GM18519 (cell line): Measurements from ENCODE around the gene PFKFB3.
"Not testable (repeated sequence)": the region's sequence is repeated elsewhere in the genome, so short reads cannot be mapped to it uniquely, and the experiment has no call there.

Source experiments
- ATAC-seq: cut with Tn5 transposase; IDR thresholded peaks from one replicate; pipeline ENCODE4 v1.9.1; 2021; ENCODE audit warnings: mild to moderate bottlenecking, moderate library complexity; ENCODE audit not compliant: unreplicated experiment, low FRiP score

Gene PFKFB3

DNA sequence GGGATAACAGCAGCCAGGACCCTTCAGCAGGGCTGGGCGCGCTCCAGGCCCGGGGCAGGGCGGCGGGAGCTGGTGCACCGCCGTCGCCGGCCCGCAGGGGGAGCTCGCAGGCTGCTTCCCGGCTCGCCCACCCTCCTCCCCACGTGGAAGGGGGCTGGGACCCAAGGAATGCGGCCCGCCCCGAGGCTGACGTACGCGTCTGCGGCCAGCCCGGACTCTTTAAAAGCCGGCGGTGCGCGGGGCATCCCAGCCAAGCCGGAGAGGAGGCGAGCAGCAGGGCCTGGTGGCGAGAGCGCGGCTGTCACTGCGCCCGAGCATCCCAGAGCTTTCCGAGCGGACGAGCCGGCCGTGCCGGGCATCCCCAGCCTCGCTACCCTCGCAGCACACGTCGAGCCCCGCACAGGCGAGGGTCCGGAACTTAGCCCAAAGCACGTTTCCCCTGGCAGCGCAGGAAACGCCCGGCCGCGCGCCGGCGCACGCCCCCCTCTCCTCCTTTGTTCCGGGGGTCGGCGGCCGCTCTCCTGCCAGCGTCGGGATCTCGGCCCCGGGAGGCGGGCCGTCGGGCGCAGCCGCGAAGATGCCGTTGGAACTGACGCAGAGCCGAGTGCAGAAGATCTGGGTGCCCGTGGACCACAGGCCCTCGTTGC is at the start of gene PFKFB3:
Gene PFKFB3, plus strand, starts transcription at position 249 of the 647 bp plus-strand sequence. Its CDS starts 329 bp downstream, at position 578.
- peak; percentile 58 for ATAC-seq

DNA sequence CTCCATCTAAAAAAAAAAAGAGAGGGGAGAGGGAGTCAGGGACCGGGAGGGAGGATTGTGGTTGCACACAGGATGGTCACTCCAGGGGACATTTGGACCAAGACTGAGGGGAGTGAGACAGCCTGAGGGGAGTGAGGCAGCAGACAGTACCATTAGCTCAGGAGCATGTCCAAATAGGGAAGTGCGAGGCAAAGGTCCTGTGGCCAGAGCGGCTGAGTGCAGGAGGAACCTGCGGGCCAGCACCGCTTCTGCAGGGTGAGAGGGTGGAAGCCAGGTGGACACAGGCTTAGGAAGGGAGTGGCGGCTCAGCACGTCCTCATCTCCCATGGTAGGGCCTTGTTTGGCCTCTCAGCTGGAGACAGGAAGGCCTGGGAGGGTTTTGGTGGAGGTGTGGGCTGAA is 48.9 kb upstream of the PFKFB3 start:
- no peak for ATAC-seq

DNA sequence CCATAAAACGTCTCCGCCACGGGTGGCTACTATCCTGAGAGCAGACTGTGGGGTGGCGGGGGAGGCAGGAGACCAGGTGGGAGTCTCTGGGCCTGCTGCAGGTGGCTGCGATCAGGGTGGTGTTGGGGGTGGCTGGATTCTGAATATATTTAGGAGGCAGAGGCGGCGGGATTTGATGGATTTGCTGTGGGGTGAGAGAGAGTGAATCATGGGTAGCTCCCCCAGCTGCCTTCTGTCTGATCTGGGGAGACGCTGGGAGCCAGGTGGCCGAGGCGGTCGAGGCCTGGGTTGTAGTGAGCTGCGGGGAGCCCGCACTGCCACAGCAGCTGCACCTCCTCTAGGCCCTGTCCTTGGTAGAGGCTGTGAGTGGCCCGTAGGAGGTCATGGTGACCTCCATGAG is 48.2 kb upstream of the PFKFB3 start:
- ATAC-seq: no peak

DNA sequence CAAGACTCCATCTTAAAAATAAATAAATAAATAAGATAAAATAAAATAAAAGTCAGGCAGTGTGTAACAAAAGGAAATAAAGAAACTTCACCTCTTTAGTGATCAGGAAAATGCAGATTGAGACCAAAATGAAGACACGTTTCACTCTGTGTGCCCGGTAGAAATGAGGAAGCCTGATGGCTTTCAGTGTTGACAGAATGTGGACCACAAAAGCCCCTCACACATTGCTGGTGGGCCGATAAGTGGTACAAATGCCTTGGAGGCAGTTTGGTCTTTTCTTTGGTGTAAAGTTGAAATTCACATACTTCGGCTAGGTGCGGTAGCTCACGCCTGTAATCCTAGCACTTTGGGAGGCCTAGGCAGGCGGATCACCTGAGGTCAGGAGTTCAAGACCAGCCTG is 44.5 kb upstream of the PFKFB3 start:
- no peak for ATAC-seq

DNA sequence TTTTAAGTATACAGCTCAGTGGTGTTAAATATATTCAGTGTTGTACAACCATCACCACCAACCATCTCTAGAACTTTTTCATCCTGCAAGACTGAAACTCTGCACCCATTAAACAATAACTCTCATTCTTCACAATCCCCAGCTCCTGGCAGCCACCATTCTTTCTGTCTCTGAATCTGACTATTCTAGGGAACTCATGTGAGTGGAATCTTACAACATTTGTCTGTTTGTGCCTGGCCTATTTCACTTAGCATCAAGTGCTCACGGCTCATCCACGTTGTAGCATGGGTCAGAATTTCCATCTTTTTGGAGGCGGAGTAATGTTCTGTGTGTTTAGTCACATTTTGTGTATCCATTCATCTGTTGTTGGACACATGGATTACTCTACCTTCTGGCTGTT is 40.8 kb upstream of the PFKFB3 start:
- ATAC-seq: no peak

DNA sequence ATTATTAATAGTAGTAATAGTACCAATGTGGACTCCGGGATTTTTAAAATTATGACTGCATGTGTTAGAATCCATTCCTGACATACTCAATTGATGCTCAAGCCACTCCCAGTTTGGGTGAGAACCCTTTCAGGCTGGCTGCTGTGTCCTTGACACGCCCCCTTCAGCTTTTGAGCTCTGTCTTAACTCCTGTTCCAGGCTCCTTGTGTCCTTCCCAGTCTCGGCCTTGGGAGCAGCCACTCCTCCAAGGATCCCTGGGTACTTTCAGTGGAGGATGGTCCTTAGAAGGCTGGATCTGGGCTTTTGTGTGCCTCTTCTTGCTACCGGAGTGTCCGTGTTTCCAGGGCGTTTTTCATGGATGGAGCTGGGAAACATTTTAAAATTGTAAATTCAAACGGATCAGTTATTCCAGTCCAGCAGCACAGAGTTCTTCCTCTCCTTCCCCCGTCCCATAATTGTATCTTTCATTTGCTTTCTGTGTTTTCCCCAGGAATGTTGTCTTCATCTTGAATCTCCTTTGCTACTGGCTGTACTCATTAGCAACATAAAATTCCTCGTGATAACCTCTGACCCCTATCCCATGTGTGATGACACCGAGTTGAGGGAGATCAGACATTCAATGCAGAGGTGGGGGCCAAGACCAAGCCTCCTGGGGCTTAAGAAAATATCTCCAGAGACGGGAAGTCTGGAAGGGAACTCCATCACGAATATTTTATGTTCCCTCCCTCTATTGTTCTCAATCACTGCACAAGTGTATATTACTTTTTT is 40.0 kb upstream of the PFKFB3 start:
- ATAC-seq: no peak

DNA sequence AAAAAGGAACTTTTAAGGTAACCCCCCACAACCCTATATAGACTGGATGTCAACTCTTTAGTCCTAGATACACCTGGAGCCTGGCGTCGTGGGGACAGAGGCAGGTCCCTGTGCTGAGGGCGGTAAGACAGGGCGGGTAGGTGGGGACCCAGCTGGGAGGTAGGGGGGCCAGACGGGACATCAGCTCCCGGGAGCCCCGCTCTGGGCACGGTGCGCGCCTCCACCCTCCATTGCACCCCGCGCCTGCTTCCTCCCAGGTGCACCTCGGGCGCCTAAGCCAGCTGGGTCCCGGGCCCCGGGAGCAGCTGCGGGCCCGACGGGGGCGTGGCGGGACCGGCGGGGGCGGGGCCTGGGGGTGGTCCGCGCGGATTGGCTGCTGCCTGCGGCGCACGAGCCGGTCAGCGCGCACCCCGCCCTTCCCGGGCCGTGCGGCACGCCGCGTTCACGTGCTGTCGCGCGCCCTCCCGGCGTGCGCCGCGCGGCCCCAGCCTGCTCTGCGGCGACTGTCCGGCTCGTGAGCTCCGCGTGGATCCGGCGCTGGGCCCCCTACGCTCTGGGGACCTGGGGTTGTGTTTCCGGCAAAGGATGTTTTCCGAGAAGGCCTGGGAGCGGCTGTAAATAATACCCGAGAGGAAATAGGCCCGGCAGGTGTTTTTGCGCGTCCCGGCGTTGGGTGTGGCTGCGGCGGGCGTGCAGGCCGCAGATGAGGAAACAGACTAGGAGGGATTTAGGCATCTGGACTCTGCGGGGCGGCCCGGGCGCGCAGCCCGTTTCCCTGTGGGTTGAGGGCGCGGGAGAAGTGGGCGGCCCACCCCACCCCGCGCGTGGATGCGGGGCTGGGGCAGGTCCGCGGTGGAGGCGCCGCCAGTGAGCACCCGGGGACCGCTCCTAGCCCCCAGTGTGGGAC is 39.1 kb upstream of the PFKFB3 start:
- ATAC-seq: peak; percentile 87

DNA sequence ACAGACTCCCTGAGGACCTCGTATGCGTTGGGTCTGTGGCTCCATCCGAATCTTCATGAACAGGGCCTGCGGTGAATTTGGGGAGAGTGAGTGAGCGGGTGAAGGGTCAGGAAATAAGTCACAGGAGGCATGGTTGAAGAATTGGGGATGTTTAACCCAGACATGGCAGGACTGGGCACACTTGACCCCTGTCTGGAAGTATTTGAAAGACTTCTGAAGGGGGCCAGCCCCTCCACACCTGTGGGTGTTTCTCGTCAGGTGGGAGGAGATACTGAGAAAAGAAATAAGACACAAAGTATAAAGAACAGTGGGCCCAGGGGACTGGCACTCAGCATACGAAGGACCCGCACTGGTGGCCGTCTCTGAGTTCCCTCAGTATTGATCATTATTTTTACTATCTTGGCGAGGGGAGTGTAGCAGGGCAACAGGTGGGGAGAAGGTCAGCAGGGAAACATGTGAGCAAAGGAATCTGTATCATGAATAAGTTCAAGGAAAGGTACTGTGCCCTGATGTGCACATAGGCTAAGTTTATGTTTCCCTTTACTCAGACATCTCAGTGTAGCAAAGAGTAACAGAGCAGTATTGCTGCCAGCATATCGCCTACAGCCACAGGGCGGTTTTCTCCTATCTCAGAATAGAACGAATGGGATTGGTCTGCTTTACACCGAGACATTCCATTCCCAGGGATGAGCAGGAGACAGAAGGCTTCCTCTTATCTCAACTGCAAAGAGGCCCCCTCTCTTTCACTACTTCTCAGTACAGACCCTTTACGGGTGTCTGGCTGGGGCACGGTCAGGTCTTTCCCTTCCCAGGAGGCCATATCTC is 38.2 kb upstream of the PFKFB3 start:
- ATAC-seq: no peak

DNA sequence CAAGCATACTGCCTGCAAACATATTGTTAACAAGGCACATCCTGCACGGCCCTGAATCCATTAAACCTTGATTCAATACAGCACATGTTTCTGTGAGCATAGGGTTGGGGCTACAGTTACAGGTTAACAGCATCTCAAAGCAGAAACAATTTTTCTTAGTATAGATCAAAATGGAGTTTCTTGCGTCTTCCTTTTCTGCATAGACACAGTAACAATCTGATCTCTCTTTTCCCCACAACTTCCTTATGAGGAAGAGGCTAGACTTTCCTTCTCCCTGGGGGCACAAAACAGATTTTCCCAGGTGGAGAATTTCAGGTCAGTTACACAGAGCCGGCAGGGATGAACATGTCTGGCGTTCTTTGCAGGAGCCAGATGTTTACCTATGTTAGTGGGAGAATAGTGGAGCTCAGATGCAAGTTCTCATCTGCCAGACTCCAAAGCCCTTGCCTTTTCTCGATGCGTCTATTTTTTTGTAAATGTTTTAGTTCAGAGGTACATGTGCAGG is 37.5 kb upstream of the PFKFB3 start:
- no peak for ATAC-seq

DNA sequence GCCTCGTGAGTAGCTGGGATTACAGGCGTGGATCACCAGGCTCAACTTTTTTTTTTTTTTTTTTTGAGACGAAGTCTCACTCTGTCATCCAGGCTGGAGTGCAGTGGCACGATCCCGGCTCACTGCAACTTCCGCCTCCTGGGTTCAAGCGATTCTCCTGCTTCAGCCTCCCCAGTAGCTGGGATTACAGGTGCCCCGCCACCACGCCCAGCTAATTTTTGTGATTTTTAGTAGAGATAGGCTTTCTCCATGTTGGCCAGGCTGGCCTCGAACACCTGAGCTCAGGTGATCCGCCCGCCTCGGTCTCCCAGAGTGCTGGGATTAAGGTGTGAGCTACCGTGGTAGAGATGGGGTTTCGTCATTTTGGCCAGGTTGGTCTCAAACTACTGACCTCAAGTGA is 36.8 kb upstream of the PFKFB3 start:
- not testable (repeated sequence) for ATAC-seq

DNA sequence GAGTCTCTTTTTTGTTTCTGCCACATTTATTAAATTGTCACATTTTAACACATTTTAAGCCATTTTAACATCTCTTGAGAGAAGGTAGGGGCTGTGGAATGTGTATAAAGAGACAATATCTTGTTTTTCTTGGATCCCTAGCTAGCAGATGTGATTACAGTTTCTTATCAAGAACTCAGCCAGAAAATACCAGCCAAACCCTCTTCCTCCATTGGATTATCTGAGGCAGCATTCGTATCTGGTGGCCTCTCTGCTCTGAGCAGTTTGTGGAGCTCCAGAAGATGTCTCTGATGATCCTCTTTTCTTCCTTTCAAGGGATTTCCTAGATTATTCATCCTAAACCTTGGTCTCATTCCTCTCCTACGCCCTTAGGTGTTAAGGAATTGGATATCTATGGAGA is 35.3 kb upstream of the PFKFB3 start:
- ATAC-seq: no peak

DNA sequence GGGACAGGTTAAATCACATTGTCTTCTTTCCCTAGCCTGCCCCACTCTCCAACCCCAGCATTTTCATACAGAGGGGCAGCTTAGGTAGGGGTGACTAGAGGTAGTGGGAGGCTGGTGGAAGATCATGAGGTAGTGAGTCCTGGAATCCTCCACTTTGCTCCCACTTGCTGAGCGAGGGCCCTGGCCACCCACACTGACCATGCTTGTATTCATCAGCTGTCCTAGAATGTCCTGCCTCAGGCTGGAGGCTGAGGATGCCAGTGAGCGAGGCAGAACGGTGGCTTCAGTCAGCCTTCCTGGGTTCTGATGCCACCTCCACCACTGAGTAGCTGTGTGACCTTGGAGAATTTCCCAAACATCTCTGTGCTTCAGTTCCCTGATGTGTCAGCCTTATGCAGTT is 34.6 kb upstream of the PFKFB3 start:
- ATAC-seq: no peak

DNA sequence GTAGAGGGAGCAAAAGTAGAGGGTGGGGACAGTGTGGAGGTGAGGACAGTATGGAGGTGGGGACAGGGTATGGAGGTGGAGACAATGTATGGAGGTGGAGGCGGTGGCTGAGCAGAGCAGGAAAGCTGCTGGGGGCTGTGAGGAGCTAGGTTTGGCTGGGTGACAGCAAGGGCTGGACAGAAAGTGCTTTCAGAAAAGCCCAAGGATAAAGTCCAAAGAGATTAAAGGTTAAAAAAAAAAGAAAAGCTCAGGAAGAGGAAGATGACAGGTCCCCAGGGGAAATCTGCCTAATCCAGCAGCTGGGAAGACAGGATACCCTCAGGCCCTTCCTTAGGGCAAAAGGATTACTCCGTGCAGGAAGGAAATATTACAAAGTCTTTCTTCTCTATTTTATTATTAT is 32.1 kb upstream of the PFKFB3 start:
- no peak for ATAC-seq

DNA sequence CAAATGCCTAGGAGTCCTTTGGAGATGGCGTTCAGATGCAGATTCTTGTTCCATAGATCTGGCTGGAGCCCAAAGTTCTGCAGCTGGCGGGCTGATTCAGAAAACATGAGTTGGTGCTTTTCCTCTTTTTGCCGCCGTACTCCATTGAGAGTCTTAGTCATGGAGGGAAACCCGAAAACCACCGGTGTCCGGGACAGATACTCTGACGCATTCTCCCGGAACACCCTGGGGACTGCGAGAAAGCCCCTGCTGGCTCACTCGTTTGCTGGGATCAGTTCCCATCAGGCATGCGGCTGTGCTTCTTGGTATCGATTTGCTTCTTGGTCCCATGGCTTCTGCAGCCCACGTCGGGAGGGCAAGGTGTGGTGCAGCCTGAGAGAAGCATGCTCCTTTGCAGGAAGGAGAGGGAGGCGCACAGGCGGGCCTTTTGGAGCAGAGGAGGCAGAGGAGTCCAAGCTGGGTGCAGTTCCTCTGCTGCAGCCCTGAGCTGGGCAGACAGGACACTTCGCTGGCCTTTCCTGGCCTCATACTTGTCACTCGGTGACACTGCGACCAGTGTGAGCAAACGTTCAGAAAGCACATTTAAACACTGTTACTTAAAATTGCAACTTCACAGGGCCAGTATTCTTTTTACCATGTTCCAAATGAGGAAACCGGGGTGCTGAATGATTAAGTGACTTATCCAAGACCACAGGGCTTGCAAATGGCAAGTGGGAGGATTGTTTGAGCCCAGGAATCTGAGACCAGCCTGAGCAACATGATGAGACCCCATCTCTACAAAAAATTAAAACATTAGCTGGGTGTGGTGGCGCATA is 30.6 kb upstream of the PFKFB3 start:
- ATAC-seq: no peak

DNA sequence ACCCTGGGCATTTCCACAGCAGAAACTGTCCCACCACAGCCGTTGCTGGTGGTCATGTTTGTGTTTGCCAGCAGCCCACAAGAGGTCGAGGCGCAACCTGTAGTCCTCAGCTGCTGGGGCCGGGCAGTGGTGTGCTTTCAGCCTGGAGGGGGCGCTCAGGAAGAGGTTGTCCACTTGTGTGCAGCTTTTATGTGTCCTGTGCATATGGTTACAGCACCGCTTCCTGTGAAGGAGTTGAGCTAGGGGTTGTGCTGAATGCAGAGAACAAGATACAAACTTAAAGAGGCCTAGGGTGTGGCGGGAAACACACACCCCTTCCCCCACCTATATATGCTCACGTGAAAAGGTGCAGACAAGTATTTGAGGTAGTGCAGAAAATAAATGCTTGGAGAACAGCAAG is 29.5 kb upstream of the PFKFB3 start:
- no peak for ATAC-seq

DNA sequence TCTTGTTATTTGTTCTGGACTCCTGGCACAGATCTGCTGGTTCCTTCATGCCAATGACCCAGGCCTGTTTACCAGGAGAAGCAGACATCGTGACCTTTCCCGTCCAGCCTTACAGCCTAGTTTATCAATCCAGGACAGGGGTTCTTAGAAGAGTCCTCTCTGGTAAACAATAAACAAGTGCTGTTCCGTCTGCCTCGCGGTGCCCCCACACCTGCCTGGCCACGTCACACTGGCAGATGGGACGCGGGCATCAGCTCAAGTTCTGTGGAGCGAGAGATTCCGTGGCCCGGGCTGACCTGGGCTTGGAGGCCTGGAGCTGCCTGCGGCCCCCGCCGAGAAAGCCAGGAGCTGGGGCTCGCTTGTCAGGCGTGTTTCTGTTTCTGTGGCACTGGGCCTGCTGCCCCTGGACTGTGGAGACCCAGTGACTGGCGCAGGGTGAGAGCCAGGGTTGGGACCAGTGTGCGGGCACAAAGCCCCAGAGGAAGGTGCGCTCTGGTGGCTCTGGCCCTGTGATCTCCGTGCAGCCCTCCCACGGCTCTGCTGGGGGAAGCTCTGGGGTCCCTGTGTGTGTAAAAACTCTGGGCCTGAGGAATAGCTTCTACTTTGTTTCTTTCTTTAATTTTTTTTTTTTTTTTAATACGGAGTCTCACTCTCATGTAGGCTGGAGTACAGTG is 28.4 kb upstream of the PFKFB3 start:
- no peak for ATAC-seq

DNA sequence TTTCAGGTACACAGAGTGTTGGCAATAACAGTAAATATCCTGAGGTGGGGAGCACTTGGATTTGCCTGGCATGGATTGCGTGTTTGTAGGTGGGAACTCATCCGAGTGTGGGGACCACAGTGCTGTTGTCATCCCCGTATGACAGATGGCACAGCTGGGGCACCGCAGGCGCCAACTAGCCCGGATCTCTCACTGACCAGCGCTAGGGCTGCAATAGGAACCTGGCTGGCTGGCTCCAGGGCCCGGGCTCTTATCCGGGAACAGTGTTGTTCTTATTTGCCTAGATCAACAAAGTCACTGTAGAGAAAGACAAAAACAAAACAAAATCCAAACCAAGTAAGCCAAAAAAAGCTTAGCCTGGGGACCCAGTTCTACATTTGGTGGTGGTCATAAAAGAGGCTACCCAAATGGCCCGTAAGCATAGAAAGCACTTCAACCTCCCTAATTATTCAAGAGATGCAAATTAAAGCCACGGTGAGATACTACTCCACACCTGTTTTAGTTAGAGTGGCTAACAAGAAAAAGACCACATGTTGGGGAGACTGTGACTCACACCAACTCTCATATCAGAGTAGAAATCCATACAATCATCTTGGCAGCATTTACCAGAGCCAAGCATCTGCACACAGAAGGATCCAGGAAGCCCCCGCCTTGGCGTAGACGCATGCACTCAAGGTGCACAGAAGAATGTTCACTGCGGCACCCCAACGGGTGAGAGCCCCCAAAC is 27.2 kb upstream of the PFKFB3 start:
- no peak for ATAC-seq

DNA sequence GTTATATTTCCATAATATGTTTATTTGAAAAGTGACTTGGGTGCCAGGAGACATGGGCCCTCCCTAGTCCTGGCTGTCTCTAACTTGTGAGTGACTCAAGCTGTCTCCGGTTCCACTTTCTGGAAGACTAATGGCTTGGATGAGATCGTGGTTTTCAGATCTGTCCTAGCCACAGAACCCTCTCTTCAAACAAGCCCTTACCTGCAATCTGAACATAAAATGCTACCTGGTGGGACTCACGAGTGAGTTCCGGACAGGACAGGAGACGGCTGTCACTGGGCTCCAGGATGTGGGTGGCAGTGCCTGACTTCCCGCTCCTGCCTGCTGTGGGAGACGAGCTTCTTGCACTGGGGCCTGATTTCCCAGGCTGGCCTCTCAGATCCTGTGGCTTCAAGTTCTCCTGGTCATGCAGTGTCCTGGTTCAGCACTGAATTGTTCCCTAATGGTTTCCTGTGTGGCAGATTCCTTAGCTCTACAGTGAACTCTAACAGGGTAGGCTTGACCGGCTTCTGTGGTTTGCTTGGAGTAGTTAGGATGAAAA is 26.0 kb upstream of the PFKFB3 start:
- ATAC-seq: no peak
